Activated CD4-positive, alpha-beta T cell treated with anti-CD3 and anti-CD28 coated beads, Interleukin-2, Interleukin-4, amounts not matched to agents 100 ng/mL and 50 ng/mL, durations not matched to agents 16 hours and 8 hours (primary cell): ENCODE data around the gene LRRC4B.
"Not testable (repeated sequence)": the region's sequence is repeated elsewhere in the genome, so short reads cannot be mapped to it uniquely, and the experiment has no call there.

Experiments
- DNase-seq: peaks from one replicate; pipeline ENCODE4 v3.0.0-alpha.2; 2020; ENCODE audit warnings: low spot score

The LRRC4B gene

GRCh38 chr19:50567882-50568727 is at the start of gene LRRC4B:
Gene LRRC4B, minus strand, starts transcription at chr19:50568435. Its CDS starts 19,597 bp downstream, at chr19:50548838.
- no peak for DNase-seq

GRCh38 chr19:50612504-50613404 is 44.5 kb upstream of the LRRC4B start:
- not testable (repeated sequence) for DNase-seq

GRCh38 chr19:50607874-50608785 is 39.9 kb upstream of the LRRC4B start:
- peak; percentile 93 for DNase-seq

GRCh38 chr19:50607388-50607787 is 39.2 kb upstream of the LRRC4B start:
- no peak for DNase-seq

- not testable (repeated sequence) for DNase-seq
Measured at GRCh38 chr19:50606059-50606836, 38.0 kb upstream of the LRRC4B start.

GRCh38 chr19:50604264-50605073 is 36.2 kb upstream of the LRRC4B start:
- not testable (repeated sequence) for DNase-seq

- DNase-seq = no peak
Measured at GRCh38 chr19:50602935-50603334, 34.7 kb upstream of the LRRC4B start.

- no peak for DNase-seq
Measured at GRCh38 chr19:50602496-50602895, 34.3 kb upstream of the LRRC4B start.

- no peak for DNase-seq
Measured at GRCh38 chr19:50602089-50602422, 33.8 kb upstream of the LRRC4B start.

- DNase-seq = no peak
Measured at GRCh38 chr19:50601407-50602088, 33.3 kb upstream of the LRRC4B start.

- DNase-seq = no peak
Measured at GRCh38 chr19:50599427-50599826, 31.2 kb upstream of the LRRC4B start.

- no peak for DNase-seq
Measured at GRCh38 chr19:50590191-50590590, 22.0 kb upstream of the LRRC4B start.

- DNase-seq = not testable (repeated sequence)
Measured at GRCh38 chr19:50581795-50582660, 13.8 kb upstream of the LRRC4B start.

- DNase-seq = no peak
Measured at GRCh38 chr19:50580970-50581634, 12.9 kb upstream of the LRRC4B start.

- no peak for DNase-seq
Measured at GRCh38 chr19:50580240-50580639, 12.0 kb upstream of the LRRC4B start.

- DNase-seq = not testable (repeated sequence)
Measured at GRCh38 chr19:50576769-50577168, 8.5 kb upstream of the LRRC4B start.

- no peak for DNase-seq
Measured at GRCh38 chr19:50573741-50574461, 5.7 kb upstream of the LRRC4B start.
